ENCODE measurements around the gene GADD45A. TPM values are rescaled to one million over a fixed set of nuclear protein-coding genes. Genes with fewer than 3 reads are reported as not detected.

The GADD45A gene
- total RNA-seq, 4 donors from 2014 or later = 80.4 to 188 (median 142) TPM

GRCh38 chr1:67647814-67648358 is 37.1 kb upstream of the GADD45A start:
- H3K27me3 ChIP-seq = no peaks in the 10 kb centered on the region
- no peak for TF ChIP-seq POLR2A (IDR thresholded peaks at IDR 0.05)
- TF ChIP-seq, protein P1, sequence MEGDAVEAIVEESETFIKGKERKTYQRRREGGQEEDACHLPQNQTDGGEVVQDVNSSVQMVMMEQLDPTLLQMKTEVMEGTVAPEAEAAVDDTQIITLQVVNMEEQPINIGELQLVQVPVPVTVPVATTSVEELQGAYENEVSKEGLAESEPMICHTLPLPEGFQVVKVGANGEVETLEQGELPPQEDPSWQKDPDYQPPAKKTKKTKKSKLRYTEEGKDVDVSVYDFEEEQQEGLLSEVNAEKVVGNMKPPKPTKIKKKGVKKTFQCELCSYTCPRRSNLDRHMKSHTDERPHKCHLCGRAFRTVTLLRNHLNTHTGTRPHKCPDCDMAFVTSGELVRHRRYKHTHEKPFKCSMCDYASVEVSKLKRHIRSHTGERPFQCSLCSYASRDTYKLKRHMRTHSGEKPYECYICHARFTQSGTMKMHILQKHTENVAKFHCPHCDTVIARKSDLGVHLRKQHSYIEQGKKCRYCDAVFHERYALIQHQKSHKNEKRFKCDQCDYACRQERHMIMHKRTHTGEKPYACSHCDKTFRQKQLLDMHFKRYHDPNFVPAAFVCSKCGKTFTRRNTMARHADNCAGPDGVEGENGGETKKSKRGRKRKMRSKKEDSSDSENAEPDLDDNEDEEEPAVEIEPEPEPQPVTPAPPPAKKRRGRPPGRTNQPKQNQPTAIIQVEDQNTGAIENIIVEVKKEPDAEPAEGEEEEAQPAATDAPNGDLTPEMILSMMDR (IDR thresholded peaks at IDR 0.05 in 4 of 5, conservative IDR thresholded peaks at IDR 0.05 in 1 of 5) = no peak
- H3K36me3 ChIP-seq = no peaks in the 10 kb centered on the region
- DNase-seq (no peak), ATAC-seq (no peak)
- in situ Hi-C loops (cut with MboI; ENCODE audit: low sequenced_read_pairs in 4 of 4) = no loop called here
- intact Hi-C loops (cut with DNase I; ENCODE audit: low total_unique reads) = no loop called here
- H3K9me3 ChIP-seq = no peaks in the 10 kb centered on the region
- peaks cover 27 to 35% of the 10 kb centered on the region in 2 donors for H3K4me1 ChIP-seq
- H3K27ac ChIP-seq = peak overlapping the region in 1 of 4 donors; percentile 51
- H3K4me3 ChIP-seq = no peak overlapping the region

DNA sequence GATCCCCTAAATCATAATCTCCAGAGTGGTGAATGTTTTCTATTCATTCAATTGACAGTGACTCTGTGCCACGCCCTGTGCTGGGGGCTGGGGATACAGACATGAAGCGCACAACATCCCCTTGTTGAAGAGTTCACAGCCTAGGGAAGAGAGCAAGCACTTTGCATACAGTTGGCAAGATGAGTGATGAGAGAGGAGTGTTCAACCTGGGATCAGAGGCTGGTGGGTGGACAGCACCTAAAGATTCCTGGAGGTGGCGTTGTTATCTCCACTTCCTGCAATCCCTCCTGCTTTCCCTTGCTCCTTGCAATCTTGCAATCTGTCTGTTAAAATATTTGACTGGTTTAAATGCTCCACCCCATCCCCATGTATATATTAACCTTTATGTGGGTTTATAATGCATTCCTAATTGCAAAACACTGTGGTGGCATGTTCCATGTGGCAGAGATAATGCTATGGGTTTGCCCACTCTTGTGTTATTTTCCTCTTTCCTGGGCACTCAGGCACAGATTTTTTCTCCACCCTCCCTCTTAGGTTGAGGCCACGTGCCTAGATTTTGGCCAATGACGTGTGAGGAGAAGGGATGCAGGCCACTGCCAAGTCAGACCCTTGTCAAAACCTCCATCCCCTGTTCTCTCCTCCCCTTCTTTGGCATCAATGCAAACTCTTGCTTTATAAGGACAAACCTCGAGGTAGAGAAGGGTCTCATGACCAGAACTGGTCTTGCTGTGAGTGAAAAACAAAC is 36.2 kb upstream of the GADD45A start:
- in situ Hi-C loops (cut with MboI; ENCODE audit: low sequenced_read_pairs in 4 of 4) (no loop called here), intact Hi-C loops (cut with DNase I; ENCODE audit: low total_unique reads) (no loop called here)
- ATAC-seq (no peak), DNase-seq (no peak)
- H3K4me1 ChIP-seq = peaks cover 33 to 43% of the 10 kb centered on the region in 2 donors
- H3K27ac ChIP-seq = no peak overlapping the region
- no peak overlapping the region for H3K4me3 ChIP-seq
- H3K9me3 ChIP-seq = no peaks in the 10 kb centered on the region
- TF ChIP-seq POLR2A (IDR thresholded peaks at IDR 0.05) = no peak
- TF ChIP-seq, protein P1 (IDR thresholded peaks at IDR 0.05 in 4 of 5, conservative IDR thresholded peaks at IDR 0.05 in 1 of 5) = no peak
- no peaks in the 10 kb centered on the region for H3K27me3 ChIP-seq
- H3K36me3 ChIP-seq = no peaks in the 10 kb centered on the region

DNA sequence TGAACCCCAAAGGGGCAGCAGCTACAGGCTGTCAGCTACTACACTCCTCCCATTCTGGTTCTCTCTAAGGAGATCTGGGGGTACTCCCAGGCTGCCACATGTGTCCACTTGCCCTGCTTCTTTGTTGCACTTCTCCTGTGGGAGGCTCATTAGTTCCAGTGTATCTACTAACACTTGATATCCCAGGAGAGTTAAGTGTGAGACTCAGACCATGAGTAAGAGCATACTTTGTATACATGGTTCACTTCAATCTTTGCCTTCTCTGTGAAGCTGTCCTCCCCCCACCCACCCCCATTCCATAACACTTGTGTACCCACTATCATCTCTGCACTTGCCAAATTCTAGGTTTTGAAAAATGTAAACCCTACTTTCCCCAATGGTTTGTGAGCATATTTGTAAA is 34.9 kb upstream of the GADD45A start:
- no peak for DNase-seq
- in situ Hi-C loops (cut with MboI; ENCODE audit: low sequenced_read_pairs in 4 of 4) = loop anchor here in 1 of 4 donors (5.0 kb wide), 1 partner anchor 78 kb away; no protein-coding TSS in a partner anchor
- no peak for TF ChIP-seq POLR2A (IDR thresholded peaks at IDR 0.05)
- TF ChIP-seq, protein P1 (IDR thresholded peaks at IDR 0.05 in 4 of 5, conservative IDR thresholded peaks at IDR 0.05 in 1 of 5) = no peak
- Histone ChIP-seq H3K9me3 (no peaks in the 10 kb centered on the region), H3K36me3 (no peaks in the 10 kb centered on the region), H3K27ac (no peak overlapping the region), H3K27me3 (no peaks in the 10 kb centered on the region), H3K4me1 (peaks cover 33 to 44% of the 10 kb centered on the region in 2 donors), H3K4me3 (no peak overlapping the region)
- intact Hi-C loops (cut with DNase I; ENCODE audit: low total_unique reads) = loop anchor here (5.0 kb wide), 1 partner anchor 33 kb away; no protein-coding TSS in a partner anchor
- no peak for ATAC-seq

DNA sequence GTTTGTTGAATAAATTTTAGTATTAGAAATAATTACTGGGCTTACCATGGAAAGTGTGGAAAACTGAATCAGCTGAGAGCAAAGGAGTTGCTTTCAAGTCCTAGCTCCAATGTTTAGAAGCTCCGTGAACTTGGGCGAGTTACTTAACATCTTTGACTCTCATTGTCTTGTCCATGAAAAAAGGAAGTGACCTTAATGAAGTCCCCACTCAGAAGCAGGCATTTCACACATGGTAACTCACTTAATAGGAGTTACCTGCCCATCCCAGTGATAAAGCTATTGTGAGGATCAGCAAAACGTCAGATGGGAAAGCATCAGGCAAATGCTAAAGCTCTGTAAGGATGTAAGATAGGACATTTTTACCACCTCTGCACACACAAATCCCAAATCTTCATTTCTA is 34.0 kb upstream of the GADD45A start:
- intact Hi-C loops (cut with DNase I; ENCODE audit: low total_unique reads) = loop anchor here (5.0 kb wide), 1 partner anchor 34 kb away; no protein-coding TSS in a partner anchor
- in situ Hi-C loops (cut with MboI; ENCODE audit: low sequenced_read_pairs in 4 of 4) = loop anchor here in 1 of 4 donors (5.0 kb wide), 1 partner anchor 79 kb away; no protein-coding TSS in a partner anchor
- TF ChIP-seq POLR2A (IDR thresholded peaks at IDR 0.05) = no peak
- TF ChIP-seq, protein P1 (IDR thresholded peaks at IDR 0.05 in 4 of 5, conservative IDR thresholded peaks at IDR 0.05 in 1 of 5) = no peak

More for the DNA sequence above, 34.0 kb upstream of the GADD45A start:
- peak overlapping the region in 1 of 4 donors; percentile 79 for H3K27ac ChIP-seq
- no peaks in the 10 kb centered on the region for H3K27me3 ChIP-seq
- DNase-seq (no peak), ATAC-seq (no peak)
- peaks cover 29 to 35% of the 10 kb centered on the region in 2 donors for H3K4me1 ChIP-seq
- H3K9me3 ChIP-seq = no peaks in the 10 kb centered on the region
- H3K4me3 ChIP-seq = no peak overlapping the region
- no peaks in the 10 kb centered on the region for H3K36me3 ChIP-seq
